NCI-H2196 (cell line): Measurements from ENCODE around the gene SNX11.

Experiments used
- DNase-seq: peaks from one replicate; lab custom pipeline; 2025; ENCODE audit not compliant: unreplicated experiment; lab: John Stamatoyannopoulos, UW

SNX11 gene

GRCh38 chr17:48131216-48131824, 23.8 kb downstream of the SNX11 start:
- DNase-seq, result peak; percentile 86

- no peak for DNase-seq
Measured at GRCh38 chr17:48132385-48132784, 24.8 kb downstream of the SNX11 start.

GRCh38 chr17:48134912-48135480, 27.4 kb downstream of the SNX11 start:
- DNase-seq, result no peak

GRCh38 chr17:48137656-48138055, 30.1 kb downstream of the SNX11 start:
- no peak for DNase-seq

GRCh38 chr17:48139944-48140343, 32.4 kb downstream of the SNX11 start:
- DNase-seq, result no peak

- DNase-seq, result no peak
Measured at GRCh38 chr17:48143629-48144028, 36.1 kb downstream of the SNX11 start.

- no peak for DNase-seq
Measured at GRCh38 chr17:48144231-48144630, 36.7 kb downstream of the SNX11 start.

GRCh38 chr17:48144976-48145798, 37.6 kb downstream of the SNX11 start:
- no peak for DNase-seq

- DNase-seq, result no peak
Measured at GRCh38 chr17:48148029-48148770, 40.6 kb downstream of the SNX11 start.

- DNase-seq, result no peak
Measured at GRCh38 chr17:48148854-48149786, 41.6 kb downstream of the SNX11 start.

- DNase-seq, result no peak
Measured at GRCh38 chr17:48149787-48150463, 42.4 kb downstream of the SNX11 start.

GRCh38 chr17:48150597-48151001, 43.0 kb downstream of the SNX11 start:
- DNase-seq, result no peak

GRCh38 chr17:48151220-48151619, 43.7 kb downstream of the SNX11 start:
- no peak for DNase-seq

GRCh38 chr17:48152289-48152688, 44.7 kb downstream of the SNX11 start:
- DNase-seq, result no peak

- peak; percentile 63 for DNase-seq
Measured at GRCh38 chr17:48153691-48154358, 46.3 kb downstream of the SNX11 start.

GRCh38 chr17:48155889-48156611, 48.5 kb downstream of the SNX11 start:
- DNase-seq, result no peak

- no peak for DNase-seq
Measured at GRCh38 chr17:48159232-48159631, 51.7 kb downstream of the SNX11 start.

GRCh38 chr17:48160177-48161081, 52.9 kb downstream of the SNX11 start:
- DNase-seq, result peak; percentile 84
